ENCODE results near the gene IRF2BP2.

Gene IRF2BP2

GRCh38 chr1:234633246-234634003, 23.4 kb upstream of the IRF2BP2 start:
- no peak for DNase-seq

- no peak for DNase-seq
These were observed 22.2 kb upstream of the IRF2BP2 start for GRCh38 chr1:234632225-234632624.

GRCh38 chr1:234631721-234632125, 21.7 kb upstream of the IRF2BP2 start:
- DNase-seq = no peak

GRCh38 chr1:234629026-234629425, 19.0 kb upstream of the IRF2BP2 start:
- no peak for DNase-seq

- no peak for DNase-seq
These were observed 18.1 kb upstream of the IRF2BP2 start for GRCh38 chr1:234628089-234628488.

- no peak for DNase-seq
These were observed 17.3 kb upstream of the IRF2BP2 start for GRCh38 chr1:234627009-234627950.

GRCh38 chr1:234626391-234626790, 16.4 kb upstream of the IRF2BP2 start:
- no peak for DNase-seq

GRCh38 chr1:234624724-234625117, 14.7 kb upstream of the IRF2BP2 start:
- DNase-seq = no peak

GRCh38 chr1:234621657-234622335, 11.8 kb upstream of the IRF2BP2 start:
- DNase-seq = no peak

GRCh38 chr1:234621127-234621468, 11.1 kb upstream of the IRF2BP2 start:
- no peak for DNase-seq

GRCh38 chr1:234620272-234621126, 10.5 kb upstream of the IRF2BP2 start:
- no peak for DNase-seq

- DNase-seq = no peak
These were observed 9.8 kb upstream of the IRF2BP2 start for GRCh38 chr1:234619794-234620247.

- DNase-seq = no peak
These were observed 9.1 kb upstream of the IRF2BP2 start for GRCh38 chr1:234619071-234619480.

GRCh38 chr1:234618737-234619049, 8.7 kb upstream of the IRF2BP2 start:
- no peak for DNase-seq

GRCh38 chr1:234617986-234618736, 8.2 kb upstream of the IRF2BP2 start:
- DNase-seq = no peak

GRCh38 chr1:234617131-234617985, 7.4 kb upstream of the IRF2BP2 start:
- DNase-seq = no peak

GRCh38 chr1:234616644-234617043, 6.7 kb upstream of the IRF2BP2 start:
- no peak for DNase-seq

GRCh38 chr1:234614081-234614489, 4.1 kb upstream of the IRF2BP2 start:
- DNase-seq = no peak

- DNase-seq = no peak
These were observed 3.3 kb upstream of the IRF2BP2 start for GRCh38 chr1:234613128-234613875.

Data from activated CD4-positive, alpha-beta T cell treated with anti-CD3 and anti-CD28 coated beads for 48 hours (primary cell).